Stomach (tissue), 4 donors: ENCODE data around the gene ZDHHC16.

Experiments
- EP300 ChIP-seq: sonication (generic); formaldehyde crosslinking; IDR thresholded peaks from one replicate; pipeline ENCODE4 v1.6.1; 2017; ENCODE audit warnings: antibody characterized with exemption
- POLR2A ChIP-seq, 4 donors: fragments of 450-650 bp; IDR thresholded peaks; one replicate each; pipeline ENCODE4 v1.6.1; 2016; ENCODE audit warnings: antibody characterized with exemption in 4 of 4, control low read depth in 2 of 4, mild to moderate bottlenecking in 1 of 4, moderate library complexity in 1 of 4
- POLR2AphosphoS5 ChIP-seq, 3 donors: sonication (generic); formaldehyde crosslinking; IDR thresholded peaks; one replicate each; pipeline ENCODE4 v1.6.1; 2016; ENCODE audit warnings: antibody characterized with exemption in 3 of 3
- TF ChIP-seq, protein P1 (sequence below), 7 experiments: fragments of 450-650 bp in 4 of 7; fragments of 200-600 bp in 3 of 7; sonication (generic) in 3 of 7; IDR thresholded peaks; one replicate each; pipeline ENCODE4 v1.5.1; 2016 to 2019; ENCODE audit warnings: antibody characterized with exemption in 7 of 7, control low read depth in 2 of 7, mild to moderate bottlenecking in 1 of 7

- TF ChIP-seq, protein P1, sequence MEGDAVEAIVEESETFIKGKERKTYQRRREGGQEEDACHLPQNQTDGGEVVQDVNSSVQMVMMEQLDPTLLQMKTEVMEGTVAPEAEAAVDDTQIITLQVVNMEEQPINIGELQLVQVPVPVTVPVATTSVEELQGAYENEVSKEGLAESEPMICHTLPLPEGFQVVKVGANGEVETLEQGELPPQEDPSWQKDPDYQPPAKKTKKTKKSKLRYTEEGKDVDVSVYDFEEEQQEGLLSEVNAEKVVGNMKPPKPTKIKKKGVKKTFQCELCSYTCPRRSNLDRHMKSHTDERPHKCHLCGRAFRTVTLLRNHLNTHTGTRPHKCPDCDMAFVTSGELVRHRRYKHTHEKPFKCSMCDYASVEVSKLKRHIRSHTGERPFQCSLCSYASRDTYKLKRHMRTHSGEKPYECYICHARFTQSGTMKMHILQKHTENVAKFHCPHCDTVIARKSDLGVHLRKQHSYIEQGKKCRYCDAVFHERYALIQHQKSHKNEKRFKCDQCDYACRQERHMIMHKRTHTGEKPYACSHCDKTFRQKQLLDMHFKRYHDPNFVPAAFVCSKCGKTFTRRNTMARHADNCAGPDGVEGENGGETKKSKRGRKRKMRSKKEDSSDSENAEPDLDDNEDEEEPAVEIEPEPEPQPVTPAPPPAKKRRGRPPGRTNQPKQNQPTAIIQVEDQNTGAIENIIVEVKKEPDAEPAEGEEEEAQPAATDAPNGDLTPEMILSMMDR (IDR thresholded peaks at IDR 0.05), result no peak
- TF ChIP-seq POLR2A (IDR thresholded peaks at IDR 0.05), result no peak
- TF ChIP-seq EP300, result no peak
- TF ChIP-seq POLR2AphosphoS5 (IDR thresholded peaks at IDR 0.05), result no peak
Measured at GRCh38 chr10:97426776-97427570, 19.0 kb upstream of the ZDHHC16 start.
